Panc1 (cell line): ENCODE results near the gene PCYT2. TPM values are rescaled to one million over a fixed set of nuclear protein-coding genes. Genes with fewer than 3 reads are reported as not detected.

Experiments
- ATAC-seq: fragments of 200-7000 bp; cut with Tn5 transposase; 2 replicates; pipeline ENCODE4 v1.9.1; 2020; ENCODE audit warnings: mild to moderate bottlenecking, moderate library complexity
- BruUV-seq: library from RNA; stranded (reverse); fragments of 400-500 nt; replicated peaks from 2 replicates; lab custom pipeline; 2021; lab: Mats Ljungman, UMichigan
- CTCF ChIA-PET: fragments of 300-600 bp; sonication (Branson Sonifier 250); formaldehyde crosslinking; loops from one replicate; lab custom pipeline; 2022; ENCODE audit warnings: antibody characterized with exemption; lab: Charles Lee
- POLR2A ChIA-PET: fragments of 300-600 bp; sonication (Branson Sonifier 250); formaldehyde crosslinking; loops from one replicate; lab custom pipeline; 2022; ENCODE audit warnings: antibody characterized with exemption; lab: Charles Lee
- DNase-seq: peaks from one replicate; pipeline ENCODE4 v3.0.0-alpha.2; 2010; ENCODE audit warnings: low read depth, low spot score
- H3K27ac ChIP-seq: 2 replicates; pipeline ENCODE4 v1.5.1; 2011; ENCODE audit warnings: mild to moderate bottlenecking, low read length, inconsistent platforms
- H3K27me3 ChIP-seq: fragments of 200-500 bp; sonication (Bioruptor generic); 2 replicates; pipeline ENCODE4 v1.6.0; 2014; ENCODE audit warnings: low read length, inconsistent platforms; ENCODE audit not compliant: control insufficient read depth, insufficient read depth
- H3K36me3 ChIP-seq: fragments of 200-500 bp; sonication (Bioruptor generic); 2 replicates; pipeline ENCODE4 v1.5.1; 2014; ENCODE audit warnings: inconsistent platforms, mild to moderate bottlenecking, low read length, moderate library complexity; ENCODE audit not compliant: control insufficient read depth, insufficient read depth
- H3K4me1 ChIP-seq: 2 replicates; pipeline ENCODE4 v1.5.1; 2011; ENCODE audit warnings: inconsistent platforms, mild to moderate bottlenecking, low read length, moderate library complexity; ENCODE audit not compliant: control insufficient read depth, insufficient read depth
- H3K4me3 ChIP-seq, 2 experiments: 2 replicates each; pipeline ENCODE4 v1.5.1; 2011 to 2012; ENCODE audit warnings: low read depth in 2 of 2, low read length in 2 of 2, mild to moderate bottlenecking in 2 of 2, inconsistent platforms in 1 of 2, moderate library complexity in 1 of 2
- H3K9me3 ChIP-seq: fragments of 200-500 bp; sonication (Bioruptor generic); 2 replicates; pipeline ENCODE4 v1.5.1; 2014; ENCODE audit warnings: low read depth, mild to moderate bottlenecking, inconsistent platforms, low read length, moderate library complexity; ENCODE audit not compliant: control insufficient read depth, insufficient read depth
- CTCF ChIP-seq: fragments of 450-650 bp; IDR thresholded peaks from 2 replicates; pipeline ENCODE4 v1.5.1; 2017; ENCODE audit warnings: mild to moderate bottlenecking
- POLR2AphosphoS5 ChIP-seq: IDR thresholded peaks from 2 replicates; pipeline ENCODE4 v1.6.1; 2012; ENCODE audit warnings: mild to moderate bottlenecking, low read depth, low read length, moderate library complexity
- REST ChIP-seq, 2 experiments: IDR thresholded peaks; 2 replicates each; pipeline ENCODE4 v1.6.1; 2011 to 2012; ENCODE audit warnings: low read depth in 2 of 2, control low read depth in 1 of 2, low read length in 1 of 2, mild to moderate bottlenecking in 1 of 2, moderate library complexity in 1 of 2; ENCODE audit not compliant: insufficient read depth in 1 of 2
- SIN3A ChIP-seq: IDR thresholded peaks from 2 replicates; pipeline ENCODE4 v1.6.1; 2012; ENCODE audit warnings: low read depth, mild to moderate bottlenecking, low read length, moderate library complexity, borderline replicate concordance; ENCODE audit not compliant: insufficient read depth
- TCF7L2 ChIP-seq: IDR thresholded peaks from 2 replicates; pipeline ENCODE4 v1.6.1; 2011; ENCODE audit warnings: mild to moderate bottlenecking, low read depth, low read length, inconsistent platforms
- in situ Hi-C: cut with HindIII; loops from 2 replicates; pipeline ENCODE4 v1.10.0; 2016; ENCODE audit warnings: low sequenced_read_pairs, low pct_unique_long_range_greater_than_20kb
- intact Hi-C: fragments of 100-400 bp; cut with micrococcal nuclease; formaldehyde crosslinking; loops from one replicate; pipeline ENCODE4 v1.10.0; 2022; ENCODE audit not compliant: unreplicated experiment
- total RNA-seq: library from RNA; stranded (reverse); gene quantifications from one replicate; pipeline ENCODE4 v1.2.1, GENCODE V29; 2021; ENCODE audit not compliant: unreplicated experiment

PCYT2 gene
- total RNA-seq, 1 experiment from 2014 or later: 91.2 TPM

GRCh38 chr17:81863833-81864768 is 47.1 kb downstream of the PCYT2 start:
- Histone ChIP-seq H3K36me3 (peaks cover 3% of the 10 kb centered on the region; the same call in 1 of the 2 replicates), H3K4me3 (no peak overlapping the region), H3K27ac (peak overlapping the region; percentile 55), H3K9me3 (no peaks in the 10 kb centered on the region), H3K27me3 (no peaks in the 10 kb centered on the region), H3K4me1 (peaks cover 53% of the 10 kb centered on the region)
- BruUV-seq: no TSS peak
- no peak for DNase-seq
- ATAC-seq: no peak
- intact Hi-C loops: loop anchor here (10.0 kb wide), 1 partner anchor 161 kb away; the partner anchor contains the start of genes CENPX and LRRC45
- ChIA-PET CTCF (no interaction called here), POLR2A (no interaction called here)
- in situ Hi-C loops: no loop called here
- TF ChIP-seq POLR2AphosphoS5 (peak; percentile 56), CTCF (no peak)

- CTCF ChIA-PET: no interaction called here
- peaks cover 3% of the 10 kb centered on the region; the same call in 1 of the 2 replicates for H3K36me3 ChIP-seq
- TF ChIP-seq CTCF (no peak), POLR2AphosphoS5 (no peak), TCF7L2 (no peak), REST (IDR thresholded peaks at IDR 0.05; ENCODE audit: insufficient read depth in 1 of 2, low read depth in 2 of 2, low read length in 1 of 2) (no peak), SIN3A (no peak)
- no peaks in the 10 kb centered on the region for H3K9me3 ChIP-seq
- no peaks in the 10 kb centered on the region for H3K27me3 ChIP-seq
- BruUV-seq: no TSS peak
- in situ Hi-C loops: no loop called here
- intact Hi-C loops: loop anchor here (10.0 kb wide), 1 partner anchor 162 kb away; the partner anchor contains the start of genes CENPX and LRRC45
- POLR2A ChIA-PET: interaction anchor here (0.6 kb wide), 1 partner anchor 128 kb away, joined by 5 read pairs; no protein-coding TSS in a partner anchor
- H3K4me1 ChIP-seq: peaks cover 54% of the 10 kb centered on the region
- DNase-seq (no peak), ATAC-seq (no peak)
- peak overlapping the region in 1 of 2 experiments; percentile 0; a peak in 1 of 4 replicates for H3K4me3 ChIP-seq
- peak overlapping the region; percentile 55 for H3K27ac ChIP-seq
Observed at GRCh38 chr17:81863123-81863675, 48.0 kb downstream of the PCYT2 start.
